ENCODE results near the gene VAPB. TPM values are rescaled to one million over a fixed set of nuclear protein-coding genes. Genes with fewer than 3 reads are reported as not detected.

VAPB gene
- total RNA-seq, 1 experiment from 2014 or later, result 51.1 TPM

GRCh38 chr20:58395604-58396003 lies 6.6 kb downstream of the VAPB start (continued):
- TF ChIP-seq, protein P1, sequence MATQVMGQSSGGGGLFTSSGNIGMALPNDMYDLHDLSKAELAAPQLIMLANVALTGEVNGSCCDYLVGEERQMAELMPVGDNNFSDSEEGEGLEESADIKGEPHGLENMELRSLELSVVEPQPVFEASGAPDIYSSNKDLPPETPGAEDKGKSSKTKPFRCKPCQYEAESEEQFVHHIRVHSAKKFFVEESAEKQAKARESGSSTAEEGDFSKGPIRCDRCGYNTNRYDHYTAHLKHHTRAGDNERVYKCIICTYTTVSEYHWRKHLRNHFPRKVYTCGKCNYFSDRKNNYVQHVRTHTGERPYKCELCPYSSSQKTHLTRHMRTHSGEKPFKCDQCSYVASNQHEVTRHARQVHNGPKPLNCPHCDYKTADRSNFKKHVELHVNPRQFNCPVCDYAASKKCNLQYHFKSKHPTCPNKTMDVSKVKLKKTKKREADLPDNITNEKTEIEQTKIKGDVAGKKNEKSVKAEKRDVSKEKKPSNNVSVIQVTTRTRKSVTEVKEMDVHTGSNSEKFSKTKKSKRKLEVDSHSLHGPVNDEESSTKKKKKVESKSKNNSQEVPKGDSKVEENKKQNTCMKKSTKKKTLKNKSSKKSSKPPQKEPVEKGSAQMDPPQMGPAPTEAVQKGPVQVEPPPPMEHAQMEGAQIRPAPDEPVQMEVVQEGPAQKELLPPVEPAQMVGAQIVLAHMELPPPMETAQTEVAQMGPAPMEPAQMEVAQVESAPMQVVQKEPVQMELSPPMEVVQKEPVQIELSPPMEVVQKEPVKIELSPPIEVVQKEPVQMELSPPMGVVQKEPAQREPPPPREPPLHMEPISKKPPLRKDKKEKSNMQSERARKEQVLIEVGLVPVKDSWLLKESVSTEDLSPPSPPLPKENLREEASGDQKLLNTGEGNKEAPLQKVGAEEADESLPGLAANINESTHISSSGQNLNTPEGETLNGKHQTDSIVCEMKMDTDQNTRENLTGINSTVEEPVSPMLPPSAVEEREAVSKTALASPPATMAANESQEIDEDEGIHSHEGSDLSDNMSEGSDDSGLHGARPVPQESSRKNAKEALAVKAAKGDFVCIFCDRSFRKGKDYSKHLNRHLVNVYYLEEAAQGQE (IDR thresholded peaks at IDR 0.05; ENCODE audit: low read depth), result no peak
- TF ChIP-seq EGR1 (IDR thresholded peaks at IDR 0.05; ENCODE audit: low read depth), result no peak

DNA sequence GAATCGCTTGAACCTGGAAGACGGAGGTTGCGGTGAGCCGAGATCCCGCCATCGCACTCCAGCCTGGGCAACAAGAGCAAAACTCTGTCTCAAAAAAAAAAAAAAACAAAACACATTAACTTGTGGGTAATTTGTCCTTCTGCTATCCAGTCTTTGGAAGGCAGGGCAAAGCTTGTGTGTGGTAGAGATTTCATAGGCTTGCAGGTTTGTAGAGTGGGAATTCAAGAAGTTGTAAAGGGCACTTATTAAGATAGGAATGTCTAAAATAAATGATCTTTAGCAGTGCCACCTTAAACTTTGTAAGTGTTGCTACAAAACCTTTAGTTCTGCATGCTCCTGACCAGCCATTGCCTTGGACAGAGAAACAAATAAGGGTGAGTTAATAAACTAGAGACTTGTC lies 8.4 kb downstream of the VAPB start:
- no peak overlapping the region for H3K4me3 ChIP-seq (replicated peaks in 1 of 2; ENCODE audit: low read depth in 1 of 2, low read length in 2 of 2)
- POLR2A ChIA-PET, result no interaction called here
- peaks cover 99% of the 10 kb centered on the region for H3K79me2 ChIP-seq (ENCODE audit: insufficient read depth, low read length)
- no peaks in the 10 kb centered on the region for H3K36me3 ChIP-seq (ENCODE audit: control insufficient read depth in 1 of 2, insufficient read depth in 2 of 2, low read length in 2 of 2)
- H3K9ac ChIP-seq (ENCODE audit: low read length), result no peak overlapping the region
- DNase-seq (ENCODE audit: low read depth, low spot score) (no peak), ATAC-seq (no peak)
- H3K4me2 ChIP-seq (ENCODE audit: low read length), result no peak overlapping the region
- RAD21 ChIA-PET (ENCODE audit: low non-redundant PET in 1 of 2, low total read pairs in 2 of 2, uncharacterized antibody in 2 of 2, unreplicated experiment in 2 of 2), result no interaction called here
- TF ChIP-seq EZH2phosphoT487 (IDR thresholded peaks at IDR 0.05; ENCODE audit: borderline replicate concordance) (no peak), SRF (IDR thresholded peaks at IDR 0.05; ENCODE audit: low read depth) (no peak), POLR2A (IDR thresholded peaks at IDR 0.05; ENCODE audit: borderline replicate concordance, extremely low read depth, insufficient read depth, insufficient read length) (no peak), RAD21 (IDR thresholded peaks at IDR 0.05; ENCODE audit: low read depth) (no peak), MAX (IDR thresholded peaks at IDR 0.05) (no peak), JUND (IDR thresholded peaks at IDR 0.05) (no peak), POLR2AphosphoS5 (IDR thresholded peaks at IDR 0.05; ENCODE audit: low read depth, low read length) (no peak), TCF7L2 (IDR thresholded peaks at IDR 0.05; ENCODE audit: borderline replicate concordance, extremely low read depth, insufficient read depth, insufficient read length) (no peak), YY1 (IDR thresholded peaks at IDR 0.05; ENCODE audit: extremely low read depth, insufficient replicate concordance, low read depth, low read length) (no peak), ZFX (IDR thresholded peaks at IDR 0.05) (no peak), EZH2 (IDR thresholded peaks at IDR 0.05) (no peak), ELF1 (IDR thresholded peaks at IDR 0.05; ENCODE audit: borderline replicate concordance, low read depth) (no peak), SP1 (IDR thresholded peaks at IDR 0.05; ENCODE audit: low read depth) (no peak)
- no peaks in the 10 kb centered on the region for H3K4me1 ChIP-seq (ENCODE audit: control insufficient read depth in 1 of 2, insufficient read depth in 2 of 2, low read length in 2 of 2)
- CTCF ChIA-PET, result no interaction called here
- H2AFZ ChIP-seq (ENCODE audit: low read depth, low read length, poor library complexity, severe bottlenecking), result no peak overlapping the region
- no peaks in the 10 kb centered on the region for H3K27me3 ChIP-seq (ENCODE audit: insufficient read depth, low read length)
- no TSS peak for BruUV-seq (replicated peaks)
- H3K9me2 ChIP-seq (ENCODE audit: insufficient read depth), result no peaks in the 10 kb centered on the region
- intact Hi-C loops (cut with micrococcal nuclease), result no loop called here
- no peak overlapping the region for H3K27ac ChIP-seq (ENCODE audit: low read depth, low read length)
- H4K20me1 ChIP-seq (ENCODE audit: insufficient read depth), result peaks cover 22% of the 10 kb centered on the region; the same call in 1 of the 2 replicates
- no peaks in the 10 kb centered on the region for H3K9me3 ChIP-seq (ENCODE audit: control insufficient read depth in 1 of 2, insufficient read depth in 1 of 2, low read depth in 1 of 2, low read length in 2 of 2)
